Duodenal mucosa (tissue), 2 donors: Measurements from ENCODE around the gene LEKR1.

Experiments used
- H3K27ac ChIP-seq: one replicate; pipeline ENCODE4 v1.7.0; 2013; ENCODE audit warnings: low read depth, low read length
- H3K27me3 ChIP-seq, 2 donors: one replicate each; pipeline ENCODE4 v1.7.0; 2013; ENCODE audit warnings: low read length in 2 of 2, control low read depth in 1 of 2; ENCODE audit not compliant: insufficient read depth in 2 of 2, control insufficient read depth in 1 of 2
- H3K36me3 ChIP-seq, 2 donors: one replicate each; pipeline ENCODE4 v1.7.0; 2013; ENCODE audit warnings: low read length in 2 of 2, control low read depth in 1 of 2; ENCODE audit not compliant: insufficient read depth in 2 of 2, control insufficient read depth in 1 of 2
- H3K4me1 ChIP-seq, 2 donors: one replicate each; pipeline ENCODE4 v1.7.0; 2013; ENCODE audit warnings: low read length in 2 of 2, control low read depth in 1 of 2; ENCODE audit not compliant: insufficient read depth in 2 of 2, control insufficient read depth in 1 of 2
- H3K4me3 ChIP-seq, 2 donors: one replicate each; pipeline ENCODE4 v1.7.0; 2013; ENCODE audit warnings: low read length in 2 of 2, low read depth in 1 of 2
- H3K9ac ChIP-seq, 2 donors: one replicate each; pipeline ENCODE4 v1.7.0; 2013; ENCODE audit warnings: low read length in 2 of 2, low read depth in 1 of 2
- H3K9me3 ChIP-seq, 2 donors: one replicate each; pipeline ENCODE4 v1.7.0; 2013; ENCODE audit warnings: low read length in 2 of 2, control low read depth in 1 of 2; ENCODE audit not compliant: control insufficient read depth in 1 of 2

The LEKR1 gene

GRCh38 chr3:157074490-157074889 lies 248.3 kb downstream of the LEKR1 start:
- H3K9ac ChIP-seq: no peak overlapping the region
- no peaks in the 10 kb centered on the region for H3K27me3 ChIP-seq
- no peaks in the 10 kb centered on the region for H3K9me3 ChIP-seq
- H3K4me1 ChIP-seq: peaks cover 0 to 18% of the 10 kb centered on the region in 2 donors
- H3K36me3 ChIP-seq: no peaks in the 10 kb centered on the region
- H3K4me3 ChIP-seq: no peak overlapping the region
- H3K27ac ChIP-seq: no peak overlapping the region

- Histone ChIP-seq H3K4me1 (peaks cover 0 to 13% of the 10 kb centered on the region in 2 donors), H3K4me3 (no peak overlapping the region), H3K9me3 (no peaks in the 10 kb centered on the region), H3K9ac (no peak overlapping the region), H3K27ac (no peak overlapping the region), H3K27me3 (no peaks in the 10 kb centered on the region), H3K36me3 (no peaks in the 10 kb centered on the region)
Observed at GRCh38 chr3:157074981-157075380, 248.8 kb downstream of the LEKR1 start.

GRCh38 chr3:157075693-157076420 lies 249.7 kb downstream of the LEKR1 start:
- no peak overlapping the region for H3K27ac ChIP-seq
- no peak overlapping the region for H3K9ac ChIP-seq
- H3K4me3 ChIP-seq: no peak overlapping the region

GRCh38 chr3:157077565-157077991 lies 251.4 kb downstream of the LEKR1 start:
- no peak overlapping the region for H3K9ac ChIP-seq
- H3K4me3 ChIP-seq: no peak overlapping the region
- no peaks in the 10 kb centered on the region for H3K36me3 ChIP-seq
- no peaks in the 10 kb centered on the region for H3K9me3 ChIP-seq
- no peak overlapping the region for H3K27ac ChIP-seq
- H3K27me3 ChIP-seq: no peaks in the 10 kb centered on the region
- H3K4me1 ChIP-seq: peaks cover 5 to 6% of the 10 kb centered on the region in 2 donors

More at GRCh38 chr3:157075693-157076420, 249.7 kb downstream of the LEKR1 start:
- no peaks in the 10 kb centered on the region for H3K36me3 ChIP-seq
- H3K9me3 ChIP-seq: no peaks in the 10 kb centered on the region
- H3K27me3 ChIP-seq: no peaks in the 10 kb centered on the region
- H3K4me1 ChIP-seq: peaks cover 0 to 4% of the 10 kb centered on the region in 2 donors

DNA sequence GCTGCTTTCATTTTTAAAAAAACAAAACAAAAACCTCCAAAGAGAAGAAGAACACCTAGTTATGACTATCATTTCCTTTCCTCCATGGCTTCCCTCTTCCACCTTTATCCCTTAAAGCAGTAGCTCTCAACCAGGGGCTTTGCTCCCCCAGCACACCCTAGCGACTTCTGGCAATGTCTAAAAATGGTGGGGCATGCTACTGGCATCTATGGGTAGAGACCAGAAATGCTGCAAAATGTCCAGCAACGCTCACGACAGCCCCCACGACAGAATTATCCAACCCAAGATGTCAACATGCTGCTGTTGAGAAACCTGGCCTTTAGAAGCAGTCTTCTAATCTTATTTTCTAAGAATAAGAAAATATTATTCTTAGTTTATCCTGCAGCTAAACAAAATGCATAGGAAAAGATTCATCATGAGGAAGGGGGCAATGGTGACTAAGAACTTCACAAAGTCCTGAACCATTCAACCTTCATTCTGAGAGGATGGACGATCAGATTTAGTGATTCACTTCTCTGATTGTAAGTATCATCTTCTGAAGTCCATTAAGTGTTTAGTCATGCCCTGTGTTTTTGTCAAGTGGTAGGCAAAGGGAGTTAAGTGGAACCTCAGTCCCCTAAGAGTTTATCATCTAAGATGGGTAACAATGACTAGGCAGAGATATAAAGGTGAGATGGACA lies 252.1 kb downstream of the LEKR1 start:
- Histone ChIP-seq H3K27me3 (no peaks in the 10 kb centered on the region), H3K4me1 (peaks cover 5 to 6% of the 10 kb centered on the region in 2 donors), H3K36me3 (no peaks in the 10 kb centered on the region), H3K9me3 (no peaks in the 10 kb centered on the region), H3K4me3 (no peak overlapping the region), H3K9ac (no peak overlapping the region), H3K27ac (no peak overlapping the region)

DNA sequence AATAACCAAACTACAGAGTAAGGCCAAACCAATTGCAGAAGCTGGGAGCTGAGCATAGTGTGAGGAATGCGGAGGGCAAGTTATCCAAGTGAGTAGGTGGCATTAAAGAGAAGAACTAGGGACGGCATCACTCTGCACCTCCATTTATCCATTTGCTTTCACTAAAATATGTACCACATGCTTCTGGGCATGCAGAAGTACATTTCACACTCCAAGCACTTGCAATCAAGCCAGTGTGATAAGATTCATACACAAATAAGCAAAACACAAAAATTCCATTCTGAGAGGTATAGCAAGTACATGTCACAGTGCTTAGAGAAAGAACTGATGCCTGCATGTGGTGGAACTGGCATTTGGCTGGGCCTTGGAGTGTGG lies 252.6 kb downstream of the LEKR1 start:
- H3K4me1 ChIP-seq: peaks cover 5 to 6% of the 10 kb centered on the region in 2 donors
- no peak overlapping the region for H3K9ac ChIP-seq
- H3K27ac ChIP-seq: no peak overlapping the region

DNA sequence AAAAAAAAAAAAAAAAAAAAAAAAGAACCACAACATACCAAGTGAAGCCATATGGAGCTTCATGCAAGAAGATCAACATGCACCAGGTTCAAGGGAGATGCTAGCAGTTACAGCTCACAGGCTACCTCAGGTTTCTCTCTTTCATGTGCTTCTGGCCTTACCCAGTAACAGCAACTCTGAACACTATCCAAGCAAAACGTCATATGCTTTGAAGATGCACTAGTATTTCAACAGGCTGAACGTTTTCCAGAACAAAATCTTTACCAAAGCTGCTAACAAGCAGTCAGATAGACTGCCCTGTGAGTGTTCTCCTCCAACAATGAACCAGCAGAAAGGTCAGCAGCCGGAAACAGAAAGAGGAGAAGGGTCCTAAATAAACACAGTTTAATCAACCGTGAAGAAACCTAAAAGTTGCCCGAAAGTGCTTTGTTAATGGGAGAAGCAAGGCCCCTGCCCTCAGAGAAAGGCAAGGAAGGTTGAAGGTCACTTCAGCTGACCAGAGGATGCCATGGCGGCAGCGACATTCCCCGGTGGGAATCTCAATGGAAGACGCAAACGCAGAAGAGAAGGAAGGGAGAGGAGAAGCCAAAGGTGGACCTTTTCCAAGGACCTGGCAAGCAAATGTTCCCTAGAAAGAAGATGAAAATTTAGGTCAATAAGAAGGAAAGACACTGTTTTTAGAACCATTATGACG lies 253.7 kb downstream of the LEKR1 start:
- no peaks in the 10 kb centered on the region for H3K36me3 ChIP-seq
- H3K27me3 ChIP-seq: no peaks in the 10 kb centered on the region
- no peaks in the 10 kb centered on the region for H3K9me3 ChIP-seq
- peaks cover 5 to 6% of the 10 kb centered on the region in 2 donors for H3K4me1 ChIP-seq
- H3K9ac ChIP-seq: no peak overlapping the region
- no peak overlapping the region for H3K4me3 ChIP-seq
- H3K27ac ChIP-seq: no peak overlapping the region

More for the DNA sequence above, 252.6 kb downstream of the LEKR1 start:
- Histone ChIP-seq H3K9me3 (no peaks in the 10 kb centered on the region), H3K4me3 (no peak overlapping the region), H3K27me3 (no peaks in the 10 kb centered on the region), H3K36me3 (no peaks in the 10 kb centered on the region)

GRCh38 chr3:157081626-157082210 lies 255.6 kb downstream of the LEKR1 start:
- Histone ChIP-seq H3K27ac (no peak overlapping the region), H3K9me3 (no peaks in the 10 kb centered on the region), H3K36me3 (no peaks in the 10 kb centered on the region), H3K27me3 (no peaks in the 10 kb centered on the region), H3K4me1 (peaks cover 5 to 6% of the 10 kb centered on the region in 2 donors), H3K9ac (peak overlapping the region in 1 of 2 donors; percentile 20), H3K4me3 (no peak overlapping the region)

- peaks cover 9 to 10% of the 10 kb centered on the region in 2 donors for H3K4me1 ChIP-seq
- no peaks in the 10 kb centered on the region for H3K36me3 ChIP-seq
- no peaks in the 10 kb centered on the region for H3K27me3 ChIP-seq
- H3K9ac ChIP-seq: no peak overlapping the region
- H3K4me3 ChIP-seq: no peak overlapping the region
- H3K27ac ChIP-seq: no peak overlapping the region
- H3K9me3 ChIP-seq: no peaks in the 10 kb centered on the region
Observed at GRCh38 chr3:157082305-157082982, 256.3 kb downstream of the LEKR1 start.
